ENCODE results near the gene TMC3.

DNA sequence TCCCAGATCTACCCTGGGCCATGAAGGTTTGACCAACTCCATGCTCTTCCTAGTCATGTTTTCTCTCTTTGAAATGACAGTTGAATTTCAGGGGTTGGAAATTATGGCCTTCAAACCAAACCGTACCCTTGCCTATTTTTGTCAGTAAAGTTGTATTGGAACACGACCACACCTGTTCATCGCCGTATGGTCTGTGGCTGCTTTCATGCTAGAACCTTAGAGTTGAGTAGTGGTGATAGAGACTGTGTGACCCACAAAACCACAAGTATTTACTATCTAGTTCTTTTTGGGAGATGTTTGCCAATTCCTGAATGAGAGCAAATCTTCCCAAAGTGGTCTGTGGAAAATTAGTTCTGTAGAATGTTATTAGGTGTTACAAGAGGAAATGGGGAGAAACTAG lies 26.1 kb downstream of the TMC3 start:
- TF ChIP-seq, protein P1, sequence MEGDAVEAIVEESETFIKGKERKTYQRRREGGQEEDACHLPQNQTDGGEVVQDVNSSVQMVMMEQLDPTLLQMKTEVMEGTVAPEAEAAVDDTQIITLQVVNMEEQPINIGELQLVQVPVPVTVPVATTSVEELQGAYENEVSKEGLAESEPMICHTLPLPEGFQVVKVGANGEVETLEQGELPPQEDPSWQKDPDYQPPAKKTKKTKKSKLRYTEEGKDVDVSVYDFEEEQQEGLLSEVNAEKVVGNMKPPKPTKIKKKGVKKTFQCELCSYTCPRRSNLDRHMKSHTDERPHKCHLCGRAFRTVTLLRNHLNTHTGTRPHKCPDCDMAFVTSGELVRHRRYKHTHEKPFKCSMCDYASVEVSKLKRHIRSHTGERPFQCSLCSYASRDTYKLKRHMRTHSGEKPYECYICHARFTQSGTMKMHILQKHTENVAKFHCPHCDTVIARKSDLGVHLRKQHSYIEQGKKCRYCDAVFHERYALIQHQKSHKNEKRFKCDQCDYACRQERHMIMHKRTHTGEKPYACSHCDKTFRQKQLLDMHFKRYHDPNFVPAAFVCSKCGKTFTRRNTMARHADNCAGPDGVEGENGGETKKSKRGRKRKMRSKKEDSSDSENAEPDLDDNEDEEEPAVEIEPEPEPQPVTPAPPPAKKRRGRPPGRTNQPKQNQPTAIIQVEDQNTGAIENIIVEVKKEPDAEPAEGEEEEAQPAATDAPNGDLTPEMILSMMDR (IDR thresholded peaks at IDR 0.05): no peak
- TF ChIP-seq POLR2AphosphoS5 (IDR thresholded peaks at IDR 0.05): no peak
- TF ChIP-seq POLR2A (IDR thresholded peaks at IDR 0.05; ENCODE audit: low read depth): no peak
- no peak for TF ChIP-seq EP300 (IDR thresholded peaks at IDR 0.05)

All from esophagus muscularis mucosa (tissue), 4 donors.